Measurements from ENCODE around the gene ALOXE3. TPM values are rescaled to one million over a fixed set of nuclear protein-coding genes. Genes with fewer than 3 reads are reported as not detected.

ALOXE3 gene
- total RNA-seq, 1 donor from 2014 or later = not detected

- intact Hi-C loops (cut with micrococcal nuclease) = no loop called here
Observed at GRCh38 chr17:8075574-8076342, 42.6 kb downstream of the ALOXE3 start.

GRCh38 chr17:8075081-8075480 lies 43.2 kb downstream of the ALOXE3 start:
- intact Hi-C loops (cut with micrococcal nuclease) = no loop called here

- intact Hi-C loops (cut with micrococcal nuclease) = no loop called here
Observed at GRCh38 chr17:8074554-8074953, 43.8 kb downstream of the ALOXE3 start.

GRCh38 chr17:8073627-8074484 lies 44.5 kb downstream of the ALOXE3 start:
- intact Hi-C loops (cut with micrococcal nuclease) = loop anchor here (1.0 to 2.0 kb wide), 3 partner anchors 14 to 45 kb away; partner anchors contain the start of gene ALOXE3

- intact Hi-C loops (cut with micrococcal nuclease) = loop anchor here (1.0 to 2.0 kb wide), 4 partner anchors 7 to 46 kb away; partner anchors contain the start of gene ALOXE3
Observed at GRCh38 chr17:8072729-8073461, 45.4 kb downstream of the ALOXE3 start.

GRCh38 chr17:8072341-8072728 lies 46.0 kb downstream of the ALOXE3 start:
- intact Hi-C loops (cut with micrococcal nuclease) = loop anchor here (1.0 to 2.0 kb wide), 3 partner anchors 8 to 46 kb away; partner anchors contain the start of gene ALOXE3

- intact Hi-C loops (cut with micrococcal nuclease) = no loop called here
Observed at GRCh38 chr17:8071496-8071895, 46.8 kb downstream of the ALOXE3 start.

GRCh38 chr17:8069587-8069860 lies 48.8 kb downstream of the ALOXE3 start:
- intact Hi-C loops (cut with micrococcal nuclease) = no loop called here

- intact Hi-C loops (cut with micrococcal nuclease) = no loop called here
Observed at GRCh38 chr17:8068736-8069586, 49.4 kb downstream of the ALOXE3 start.

GRCh38 chr17:8067806-8068205 lies 50.5 kb downstream of the ALOXE3 start:
- intact Hi-C loops (cut with micrococcal nuclease) = no loop called here

GRCh38 chr17:8066841-8067775 lies 51.2 kb downstream of the ALOXE3 start:
- intact Hi-C loops (cut with micrococcal nuclease) = no loop called here

GRCh38 chr17:8064561-8065019 lies 53.7 kb downstream of the ALOXE3 start:
- intact Hi-C loops (cut with micrococcal nuclease) = loop anchor here (5.0 kb wide), 1 partner anchor 683 kb away; no protein-coding TSS in a partner anchor

GRCh38 chr17:8063761-8064534 lies 54.4 kb downstream of the ALOXE3 start:
- intact Hi-C loops (cut with micrococcal nuclease) = loop anchor here (5.0 kb wide), 1 partner anchor 683 kb away; no protein-coding TSS in a partner anchor

GRCh38 chr17:8062807-8063483 lies 55.4 kb downstream of the ALOXE3 start:
- intact Hi-C loops (cut with micrococcal nuclease) = loop anchor here (5.0 kb wide), 1 partner anchor 684 kb away; no protein-coding TSS in a partner anchor

- intact Hi-C loops (cut with micrococcal nuclease) = loop anchor here (5.0 kb wide), 1 partner anchor 685 kb away; no protein-coding TSS in a partner anchor
Observed at GRCh38 chr17:8062435-8062806, 55.9 kb downstream of the ALOXE3 start.

- intact Hi-C loops (cut with micrococcal nuclease) = loop anchor here (5.0 kb wide), 1 partner anchor 685 kb away; no protein-coding TSS in a partner anchor
Observed at GRCh38 chr17:8061851-8062250, 56.5 kb downstream of the ALOXE3 start.

GRCh38 chr17:8060274-8060673 lies 58.0 kb downstream of the ALOXE3 start:
- intact Hi-C loops (cut with micrococcal nuclease) = loop anchor here (1.0 to 5.0 kb wide), 6 partner anchors 13 to 687 kb away; no protein-coding TSS in a partner anchor

- intact Hi-C loops (cut with micrococcal nuclease) = no loop called here
Observed at GRCh38 chr17:8059131-8059530, 59.2 kb downstream of the ALOXE3 start.

Measured in T-helper 1 cell treated with Interleukin-12 subunit alpha and Interleukin-12 subunit beta and Interleukin-4 antibody, amounts not matched to agents 30 ng/mL and 1 ng/mL, for 36 hours (primary cell).